Smooth muscle cell (in vitro differentiated cells): Measurements from ENCODE around the gene SUMO2. TPM values are rescaled to one million over a fixed set of nuclear protein-coding genes. Genes with fewer than 3 reads are reported as not detected.
"Not testable (repeated sequence)": the region's sequence is repeated elsewhere in the genome, so short reads cannot be mapped to it uniquely, and the experiment has no call there.

ENCODE experiments used
- DNase-seq: peaks from one replicate; lab custom pipeline; 2025; ENCODE audit not compliant: unreplicated experiment; lab: John Stamatoyannopoulos, UW
- H2AFZ ChIP-seq: fragments of 200-600 bp; sonication (generic); 2 replicates; pipeline ENCODE4 v1.6.0; 2016; ENCODE audit warnings: antibody characterized with exemption, low read depth, mild to moderate bottlenecking
- H3F3A ChIP-seq: fragments of 200-600 bp; sonication (generic); 2 replicates; pipeline ENCODE4 v1.6.0; 2017; ENCODE audit warnings: antibody characterized with exemption, low read depth
- H3K27ac ChIP-seq: fragments of 200-600 bp; sonication (generic); 2 replicates; pipeline ENCODE4 v1.5.1; 2016; ENCODE audit warnings: low read depth, mild to moderate bottlenecking
- H3K27me3 ChIP-seq: fragments of 200-600 bp; sonication (generic); 2 replicates; pipeline ENCODE4 v1.6.1; 2016; ENCODE audit warnings: low read depth, mild to moderate bottlenecking
- H3K36me3 ChIP-seq: fragments of 200-600 bp; sonication (generic); 2 replicates; pipeline ENCODE4 v1.5.1; 2016; ENCODE audit warnings: low read depth
- H3K4me1 ChIP-seq: fragments of 200-600 bp; sonication (generic); 2 replicates; pipeline ENCODE4 v1.5.1; 2016; ENCODE audit warnings: low read depth
- H3K4me2 ChIP-seq: fragments of 200-600 bp; sonication (generic); 2 replicates; pipeline ENCODE4 v1.6.0; 2016; ENCODE audit warnings: mild to moderate bottlenecking
- H3K4me3 ChIP-seq: fragments of 200-600 bp; sonication (generic); 2 replicates; pipeline ENCODE4 v1.5.1; 2016; ENCODE audit warnings: mild to moderate bottlenecking
- H3K79me2 ChIP-seq: fragments of 200-600 bp; sonication (generic); 2 replicates; pipeline ENCODE4 v1.6.0; 2016; ENCODE audit warnings: low read depth, mild to moderate bottlenecking
- H3K9ac ChIP-seq: fragments of 200-600 bp; sonication (generic); 2 replicates; pipeline ENCODE4 v1.6.0; 2016; ENCODE audit warnings: low read depth
- H3K9me3 ChIP-seq: fragments of 200-600 bp; sonication (generic); replicated peaks from 2 replicates; pipeline ENCODE4 v1.5.1; 2016; ENCODE audit warnings: low read depth
- H4K20me1 ChIP-seq: fragments of 200-600 bp; sonication (generic); 2 replicates; pipeline ENCODE4 v1.6.0; 2016; ENCODE audit warnings: low read depth
- CTCF ChIP-seq: fragments of 200-600 bp; sonication (generic); IDR thresholded peaks from 2 replicates; pipeline ENCODE4 v1.5.1; 2017; ENCODE audit warnings: borderline replicate concordance, mild to moderate bottlenecking, antibody characterized with exemption; ENCODE audit not compliant: insufficient read depth, poor library complexity, severe bottlenecking
- WGBS: methylation state at CpG from one replicate; pipeline ENCODE4 v1.1.7; 2016; ENCODE audit warnings: low lambda C conversion rate; 5-methylcytosine and 5-hydroxymethylcytosine counted together
- polyA plus RNA-seq: library from polyadenylated mRNA; unstranded; fragments of >200 nt; fragmentation: Nextera tagmentation; extraction: Ambion mirVana; gene quantifications from 2 replicates; pipeline ENCODE4 v1.2.1, GENCODE V29; 2016
- total RNA-seq: library from RNA; depleted of rRNA; stranded (reverse); fragments of >200 nt; gene quantifications from 2 replicates; pipeline ENCODE4 v1.2.3, GENCODE V29; 2014

SUMO2 gene
- total and polyA plus RNA-seq, 2 experiments from 2014 or later, result 111 to 419 TPM

GRCh38 chr17:75129576-75129975 is 53.2 kb downstream of the SUMO2 start:
- no peak overlapping the region for H2AFZ ChIP-seq
- no peak overlapping the region for H3K9ac ChIP-seq
- no peak overlapping the region for H3K27ac ChIP-seq
- peaks cover 5% of the 10 kb centered on the region for H3F3A ChIP-seq
- no peaks in the 10 kb centered on the region for H3K27me3 ChIP-seq
- no peak overlapping the region for H3K4me2 ChIP-seq
- DNase-seq, result no peak
- WGBS, result 99% methylated on average over 9 of the region's 9 CpGs
- H3K36me3 ChIP-seq, result no peaks in the 10 kb centered on the region
- no peaks in the 10 kb centered on the region for H3K9me3 ChIP-seq
- no peak overlapping the region for H3K4me3 ChIP-seq
- peaks cover 12% of the 10 kb centered on the region for H4K20me1 ChIP-seq
- no peak for TF ChIP-seq CTCF
- peaks cover 5% of the 10 kb centered on the region for H3K4me1 ChIP-seq
- H3K79me2 ChIP-seq, result peaks cover 3% of the 10 kb centered on the region

- H3K9me3 ChIP-seq, result no peaks in the 10 kb centered on the region
- H3K36me3 ChIP-seq, result no peaks in the 10 kb centered on the region
- DNase-seq, result no peak
- H3K4me1 ChIP-seq, result peaks cover 5% of the 10 kb centered on the region
- peaks cover 3% of the 10 kb centered on the region for H3K79me2 ChIP-seq
- no peaks in the 10 kb centered on the region for H3K27me3 ChIP-seq
- no peak for TF ChIP-seq CTCF
- no peak overlapping the region for H3K4me3 ChIP-seq
- H2AFZ ChIP-seq, result no peak overlapping the region
- 96% methylated on average over 33 of the region's 33 CpGs for WGBS
- no peak overlapping the region for H3K4me2 ChIP-seq
- no peak overlapping the region for H3K9ac ChIP-seq
- peaks cover 12% of the 10 kb centered on the region for H4K20me1 ChIP-seq
- H3K27ac ChIP-seq, result no peak overlapping the region
- peaks cover 3% of the 10 kb centered on the region for H3F3A ChIP-seq
Measured at GRCh38 chr17:75128694-75129505, 53.9 kb downstream of the SUMO2 start.

- not testable (repeated sequence) for DNase-seq
Measured at GRCh38 chr17:75127936-75128335, 54.8 kb downstream of the SUMO2 start.

GRCh38 chr17:75126954-75127353 is 55.8 kb downstream of the SUMO2 start:
- no peak overlapping the region for H3K4me2 ChIP-seq
- H4K20me1 ChIP-seq, result peaks cover 12% of the 10 kb centered on the region
- H3K4me3 ChIP-seq, result no peak overlapping the region
- no peaks in the 10 kb centered on the region for H3K36me3 ChIP-seq
- DNase-seq, result no peak
- H3K27ac ChIP-seq, result no peak overlapping the region
- TF ChIP-seq CTCF, result no peak
- H3K9me3 ChIP-seq, result no peaks in the 10 kb centered on the region
- no peak overlapping the region for H3K9ac ChIP-seq
- H3K79me2 ChIP-seq, result peaks cover 3% of the 10 kb centered on the region
- no peak overlapping the region for H2AFZ ChIP-seq
- no peaks in the 10 kb centered on the region for H3F3A ChIP-seq
- H3K27me3 ChIP-seq, result no peaks in the 10 kb centered on the region
- peaks cover 5% of the 10 kb centered on the region for H3K4me1 ChIP-seq
- 97% methylated on average over 8 of the region's 8 CpGs for WGBS

More at GRCh38 chr17:75127936-75128335, 54.8 kb downstream of the SUMO2 start:
- not testable (repeated sequence) for H3K4me3 ChIP-seq, H3K27ac ChIP-seq, H3K4me1 ChIP-seq, H3F3A ChIP-seq, H3K79me2 ChIP-seq, H3K36me3 ChIP-seq, H3K9ac ChIP-seq, H3K9me3 ChIP-seq, H3K27me3 ChIP-seq, H2AFZ ChIP-seq, H3K4me2 ChIP-seq
- peaks cover 12% of the 10 kb centered on the region for H4K20me1 ChIP-seq
- WGBS, result 95% methylated on average over 5 of the region's 5 CpGs
